CD14-positive monocyte (primary cell): ENCODE data around the gene CARD9. TPM values are rescaled to one million over a fixed set of nuclear protein-coding genes. Genes with fewer than 3 reads are reported as not detected.

Experiments used
- DNase-seq, 3 donors: peaks; one replicate each; pipeline ENCODE4 v3.0.0-alpha.2; 2011 to 2022
- H2AFZ ChIP-seq: 2 replicates; pipeline ENCODE4 v1.6.0; 2012; ENCODE audit warnings: mild to moderate bottlenecking, low read depth, low read length, inconsistent platforms; ENCODE audit not compliant: insufficient read depth, poor library complexity, severe bottlenecking
- H3K27ac ChIP-seq, 2 donors: 1 replicate in 1 of 2; 2 replicates in 1 of 2; pipeline ENCODE4 v1.5.1; 2012 to 2013; ENCODE audit warnings: low read length in 2 of 2, control low read depth in 1 of 2, inconsistent platforms in 1 of 2, low read depth in 1 of 2, mild to moderate bottlenecking in 1 of 2
- H3K27me3 ChIP-seq, 2 donors: one replicate each; pipeline versions ENCODE4 v1.6.0 to v1.6.1; 2011 to 2013; ENCODE audit warnings: low read length in 2 of 2; ENCODE audit not compliant: control insufficient read depth in 2 of 2, insufficient read depth in 2 of 2
- H3K36me3 ChIP-seq, 2 donors: replicated peaks in 1 of 2; 1 replicate in 1 of 2; 2 replicates in 1 of 2; pipeline versions ENCODE4 v1.5.1 to v1.6.1; 2012 to 2013; ENCODE audit warnings: low read length in 2 of 2, control low read depth in 1 of 2, inconsistent platforms in 1 of 2, mild to moderate bottlenecking in 1 of 2; ENCODE audit not compliant: insufficient read depth in 2 of 2, control insufficient read depth in 1 of 2
- H3K4me1 ChIP-seq, 2 donors: 1 replicate in 1 of 2; 2 replicates in 1 of 2; pipeline versions ENCODE4 v1.5.1 to v1.6.1; 2012 to 2013; ENCODE audit warnings: low read length in 2 of 2, control low read depth in 1 of 2, inconsistent platforms in 1 of 2, mild to moderate bottlenecking in 1 of 2, moderate library complexity in 1 of 2; ENCODE audit not compliant: insufficient read depth in 2 of 2, control insufficient read depth in 1 of 2
- H3K4me2 ChIP-seq: replicated peaks from 2 replicates; pipeline ENCODE3; 2012; ENCODE audit warnings: low read length, moderate library complexity, mild to moderate bottlenecking; ENCODE audit not compliant: poor library complexity, severe bottlenecking; ENCODE audit errors: extremely low read depth
- H3K4me3 ChIP-seq, 3 experiments: fragments of 200-600 bp in 1 of 3; sonication (generic) in 1 of 3; replicated peaks in 1 of 3; 1 replicate in 2 of 3; 2 replicates in 1 of 3; pipeline ENCODE4 v1.5.1; 2011 to 2013; ENCODE audit warnings: low read length in 3 of 3, mild to moderate bottlenecking in 3 of 3, control low read depth in 2 of 3, low read depth in 2 of 3, inconsistent platforms in 1 of 3, moderate library complexity in 1 of 3
- H3K79me2 ChIP-seq: 2 replicates; pipeline ENCODE4 v1.6.0; 2012; ENCODE audit warnings: mild to moderate bottlenecking, control low read depth, inconsistent platforms, low read length, moderate library complexity; ENCODE audit not compliant: insufficient read depth
- H3K9ac ChIP-seq: 2 replicates; pipeline ENCODE4 v1.6.0; 2017; ENCODE audit warnings: low read length, mild to moderate bottlenecking; ENCODE audit not compliant: insufficient read depth, poor library complexity, severe bottlenecking
- H3K9me3 ChIP-seq, 2 donors: replicated peaks in 1 of 2; 1 replicate in 1 of 2; 2 replicates in 1 of 2; pipeline versions ENCODE4 v1.5.1 to v1.6.1; 2012 to 2013; ENCODE audit warnings: low read length in 2 of 2, control low read depth in 1 of 2; ENCODE audit not compliant: control insufficient read depth in 1 of 2, insufficient read depth in 1 of 2
- H4K20me1 ChIP-seq: 2 replicates; pipeline ENCODE4 v1.6.0; 2012; ENCODE audit warnings: mild to moderate bottlenecking, low read length, control low read depth, moderate library complexity; ENCODE audit not compliant: insufficient read depth
- H3K27ac Mint-ChIP-seq, 7 donors: one replicate each; pipeline ENCODE4 v1.8.0; 2020; ENCODE audit warnings: mild to moderate bottlenecking in 7 of 7, mixed read lengths in 7 of 7, moderate library complexity in 6 of 7, inconsistent platforms in 2 of 7
- H3K27me3 Mint-ChIP-seq, 3 donors: one replicate each; pipeline ENCODE4 v1.8.0; 2021 to 2022; ENCODE audit warnings: low read depth in 3 of 3, mild to moderate bottlenecking in 3 of 3, mixed read lengths in 3 of 3, moderate library complexity in 3 of 3, inconsistent platforms in 1 of 3
- H3K36me3 Mint-ChIP-seq, 2 donors: one replicate each; pipeline ENCODE4 v1.8.0; 2020; ENCODE audit warnings: mixed read lengths in 2 of 2, inconsistent platforms in 1 of 2, mild to moderate bottlenecking in 1 of 2
- H3K4me1 Mint-ChIP-seq: one replicate; pipeline ENCODE4 v1.8.0; 2020; ENCODE audit warnings: mild to moderate bottlenecking, mixed read lengths
- H3K4me3 Mint-ChIP-seq, 2 donors: one replicate each; pipeline ENCODE4 v1.8.0; 2020; ENCODE audit warnings: mild to moderate bottlenecking in 2 of 2, mixed read lengths in 2 of 2, moderate library complexity in 1 of 2
- H3K9me3 Mint-ChIP-seq, 7 donors: one replicate each; pipeline ENCODE4 v1.8.0; 2020 to 2022; ENCODE audit warnings: mixed read lengths in 7 of 7, mild to moderate bottlenecking in 6 of 7, moderate library complexity in 6 of 7, inconsistent platforms in 2 of 7
- CTCF ChIP-seq: fragments of 200-600 bp; IDR thresholded peaks from one replicate; pipeline ENCODE4 v1.8.0; 2022; ENCODE audit warnings: antibody characterized with exemption, mild to moderate bottlenecking
- WGBS: methylation state at CpG from one replicate; pipeline ENCODE4 v1.1.5; 2013; ENCODE audit warnings: missing lambda C conversion rate; ENCODE audit not compliant: insufficient coverage; 5-methylcytosine and 5-hydroxymethylcytosine counted together
- intact Hi-C, 2 donors: fragments of 100-400 bp; cut with micrococcal nuclease; formaldehyde crosslinking; loops; one replicate each; pipeline versions ENCODE4 v1.15.0 to v1.15.1; 2023
- polyA plus RNA-seq, 3 donors: library from polyadenylated mRNA; depleted of rRNA in 1 of 3; unstranded in 2 of 3; stranded (reverse) in 1 of 3; fragments of 300-500 nt in 2 of 3; fragments of >200 nt in 1 of 3; fragmentation: Illumina TruSeq in 2 of 3; gene quantifications; 1 replicate in 2 of 3; 2 replicates in 1 of 3; pipeline ENCODE4 v1.2.3, GENCODE V29; 2012 to 2021

The CARD9 gene
- polyA plus RNA-seq, 3 donors = 34.3 to 108 (median 41.4) TPM

- H3K27ac Mint-ChIP-seq = no peak overlapping the region
- Histone ChIP-seq H2AFZ (no peak overlapping the region), H3K79me2 (no peaks in the 10 kb centered on the region), H4K20me1 (no peaks in the 10 kb centered on the region), H3K27ac (no peak overlapping the region), H3K9me3 (no peaks in the 10 kb centered on the region), H3K36me3 (no peaks in the 10 kb centered on the region), H3K4me2 (no peak overlapping the region), H3K9ac (no peak overlapping the region), H3K4me1 (no peaks in the 10 kb centered on the region), H3K4me3 (no peak overlapping the region), H3K27me3 (no peaks in the 10 kb centered on the region)
- H3K4me3 Mint-ChIP-seq = no peak overlapping the region
- H3K4me1 Mint-ChIP-seq = no peaks in the 10 kb centered on the region
- H3K36me3 Mint-ChIP-seq = no peaks in the 10 kb centered on the region
- H3K9me3 Mint-ChIP-seq = no peaks in the 10 kb centered on the region
- intact Hi-C loops = no loop called here
- peaks cover 0 to 5% (median 1%) of the 10 kb centered on the region in 3 donors for H3K27me3 Mint-ChIP-seq
- no peak for DNase-seq
- 91% methylated on average over 11 of the region's 11 CpGs for WGBS
- no peak for TF ChIP-seq CTCF
Observed at GRCh38 chr9:136351252-136351800, 22.1 kb downstream of the CARD9 start.

GRCh38 chr9:136349546-136349945 lies 23.9 kb downstream of the CARD9 start:
- H3K4me1 ChIP-seq = no peaks in the 10 kb centered on the region

More at GRCh38 chr9:136349546-136349945, 23.9 kb downstream of the CARD9 start:
- H2AFZ ChIP-seq = no peak overlapping the region
- DNase-seq = no peak
- H3K79me2 ChIP-seq = no peaks in the 10 kb centered on the region
- Mint-ChIP-seq H3K27ac (no peak overlapping the region), H3K9me3 (no peaks in the 10 kb centered on the region), H3K4me1 (no peaks in the 10 kb centered on the region), H3K4me3 (no peak overlapping the region), H3K27me3 (peaks cover 0 to 5% (median 1%) of the 10 kb centered on the region in 3 donors), H3K36me3 (no peaks in the 10 kb centered on the region)
- H3K27ac ChIP-seq = no peak overlapping the region
- H4K20me1 ChIP-seq = no peaks in the 10 kb centered on the region
- TF ChIP-seq CTCF = no peak
- no peaks in the 10 kb centered on the region for H3K27me3 ChIP-seq
- 96% methylated on average over 24 of the region's 24 CpGs for WGBS
- H3K4me2 ChIP-seq = no peak overlapping the region
- no peaks in the 10 kb centered on the region for H3K36me3 ChIP-seq
- H3K4me3 ChIP-seq = no peak overlapping the region
- intact Hi-C loops = no loop called here
- H3K9ac ChIP-seq = no peak overlapping the region
- no peaks in the 10 kb centered on the region for H3K9me3 ChIP-seq
